Natural killer cell (primary cell): ENCODE results near the gene KMO. TPM values are rescaled to one million over a fixed set of nuclear protein-coding genes. Genes with fewer than 3 reads are reported as not detected.
A peak's percentile ranks its signal among the peaks of the same experiment; 100 is the strongest.

Source experiments
- ATAC-seq, 3 donors: fragments of 150-1000 bp in 2 of 3; fragments of 200-7000 bp in 1 of 3; cut with Tn5 transposase; 1 replicate in 1 of 3; 2 replicates in 2 of 3; pipeline ENCODE4 v1.10.0; 2021; ENCODE audit warnings: mild to moderate bottlenecking in 2 of 3, moderate library complexity in 2 of 3
- DNase-seq, 2 donors: peaks; one replicate each; pipeline versions ENCODE4 v3.0.0 to v3.0.0-alpha.2; 2013 to 2021; ENCODE audit warnings: mixed read lengths in 1 of 2
- H3K27ac ChIP-seq: one replicate; pipeline ENCODE4 v1.5.1; 2013; ENCODE audit warnings: mild to moderate bottlenecking, low read length
- H3K27me3 ChIP-seq: one replicate; pipeline ENCODE4 v1.6.1; 2013; ENCODE audit warnings: low read length; ENCODE audit not compliant: control insufficient read depth, insufficient read depth
- H3K36me3 ChIP-seq: one replicate; pipeline ENCODE4 v1.6.1; 2013; ENCODE audit warnings: low read length; ENCODE audit not compliant: control insufficient read depth, insufficient read depth
- H3K4me1 ChIP-seq: one replicate; pipeline ENCODE4 v1.6.1; 2013; ENCODE audit warnings: low read length; ENCODE audit not compliant: control insufficient read depth, insufficient read depth
- H3K4me3 ChIP-seq: one replicate; pipeline ENCODE4 v1.5.1; 2013; ENCODE audit warnings: low read length
- H3K9me3 ChIP-seq: one replicate; pipeline ENCODE4 v1.6.1; 2013; ENCODE audit warnings: low read length; ENCODE audit not compliant: control insufficient read depth, insufficient read depth
- H3K27ac Mint-ChIP-seq, 2 donors: one replicate each; pipeline ENCODE4 v1.8.0; 2022; ENCODE audit warnings: mild to moderate bottlenecking in 2 of 2, mixed read lengths in 2 of 2, moderate library complexity in 1 of 2
- H3K27me3 Mint-ChIP-seq, 2 donors: one replicate each; pipeline ENCODE4 v1.8.0; 2022; ENCODE audit warnings: low read depth in 2 of 2, mixed read lengths in 2 of 2
- H3K36me3 Mint-ChIP-seq: one replicate; pipeline ENCODE4 v1.8.0; 2022; ENCODE audit warnings: mixed read lengths
- H3K4me1 Mint-ChIP-seq, 2 donors: one replicate each; pipeline ENCODE4 v1.8.0; 2022; ENCODE audit warnings: mixed read lengths in 2 of 2
- H3K4me3 Mint-ChIP-seq: one replicate; pipeline ENCODE4 v1.8.0; 2022; ENCODE audit warnings: mild to moderate bottlenecking, moderate library complexity, mixed read lengths
- H3K9me3 Mint-ChIP-seq, 2 donors: one replicate each; pipeline ENCODE4 v1.8.0; 2022; ENCODE audit warnings: mixed read lengths in 2 of 2
- WGBS: methylation state at CpG from one replicate; pipeline ENCODE4 v1.1.7; 2013; ENCODE audit warnings: missing lambda C conversion rate; ENCODE audit not compliant: insufficient coverage; 5-methylcytosine and 5-hydroxymethylcytosine counted together
- intact Hi-C: fragments of 100-400 bp; cut with micrococcal nuclease; formaldehyde crosslinking; loops from one replicate; pipeline ENCODE4 v1.14.2; 2022
- total RNA-seq, 4 donors: library from RNA; stranded (reverse); fragments of 120-200 nt in 1 of 4; gene quantifications; one replicate each; pipeline versions ENCODE4 v1.2.3 to v1.2.4, GENCODE V29; 2013 to 2022
- TF ChIP-seq, protein P1 (sequence below): fragments of 200-600 bp; IDR thresholded peaks from one replicate; pipeline ENCODE4 v1.8.0; 2022; ENCODE audit warnings: antibody characterized with exemption

The KMO gene
- total RNA-seq, 3 donors from 2014 or later (not counting 1 experiment from before 2014, with no cell fraction given): 0.97 to 1.1 TPM; not detected in 1

DNA sequence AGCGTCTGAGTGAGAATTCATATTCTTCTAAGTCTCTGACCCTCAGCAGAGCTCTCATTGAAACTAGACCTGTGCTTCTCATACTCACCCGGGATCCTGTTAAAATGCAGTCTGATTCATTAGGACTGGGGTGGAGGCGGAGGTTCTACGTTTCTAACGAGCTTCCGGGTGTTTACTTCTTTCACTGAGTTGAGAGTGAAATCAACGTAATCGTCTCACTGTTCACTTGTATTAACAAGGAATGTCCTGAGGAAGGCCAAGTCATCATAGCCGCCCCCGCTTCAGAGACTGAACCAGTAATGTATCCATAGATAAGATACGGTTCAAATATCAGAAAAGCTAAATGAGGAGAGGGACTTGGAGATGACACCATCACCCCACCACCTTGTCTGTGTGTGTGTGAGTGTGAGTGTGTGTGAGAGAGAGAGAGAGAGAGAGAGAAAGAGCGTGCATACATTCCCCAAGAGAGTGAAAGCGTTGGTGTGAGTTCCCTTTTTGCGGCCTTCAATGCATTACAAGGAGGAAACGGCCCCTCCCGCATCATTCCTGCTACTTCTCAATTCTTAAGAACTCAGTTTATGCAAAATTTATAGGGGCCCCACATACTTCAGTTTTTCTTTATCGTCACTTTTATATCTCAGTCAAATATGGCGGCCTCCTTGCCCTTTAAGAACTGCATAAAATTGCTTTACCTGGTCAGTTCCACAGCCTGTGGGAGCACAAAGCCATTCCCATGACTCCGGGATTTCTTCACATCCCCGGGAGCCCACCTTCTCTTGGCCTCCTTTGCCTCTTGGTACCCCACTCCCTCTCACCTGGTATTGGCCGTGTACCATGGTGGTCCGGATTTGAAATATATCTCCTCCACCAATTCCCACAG, 19.8 kb downstream of the KMO start:
- TF ChIP-seq, protein P1, sequence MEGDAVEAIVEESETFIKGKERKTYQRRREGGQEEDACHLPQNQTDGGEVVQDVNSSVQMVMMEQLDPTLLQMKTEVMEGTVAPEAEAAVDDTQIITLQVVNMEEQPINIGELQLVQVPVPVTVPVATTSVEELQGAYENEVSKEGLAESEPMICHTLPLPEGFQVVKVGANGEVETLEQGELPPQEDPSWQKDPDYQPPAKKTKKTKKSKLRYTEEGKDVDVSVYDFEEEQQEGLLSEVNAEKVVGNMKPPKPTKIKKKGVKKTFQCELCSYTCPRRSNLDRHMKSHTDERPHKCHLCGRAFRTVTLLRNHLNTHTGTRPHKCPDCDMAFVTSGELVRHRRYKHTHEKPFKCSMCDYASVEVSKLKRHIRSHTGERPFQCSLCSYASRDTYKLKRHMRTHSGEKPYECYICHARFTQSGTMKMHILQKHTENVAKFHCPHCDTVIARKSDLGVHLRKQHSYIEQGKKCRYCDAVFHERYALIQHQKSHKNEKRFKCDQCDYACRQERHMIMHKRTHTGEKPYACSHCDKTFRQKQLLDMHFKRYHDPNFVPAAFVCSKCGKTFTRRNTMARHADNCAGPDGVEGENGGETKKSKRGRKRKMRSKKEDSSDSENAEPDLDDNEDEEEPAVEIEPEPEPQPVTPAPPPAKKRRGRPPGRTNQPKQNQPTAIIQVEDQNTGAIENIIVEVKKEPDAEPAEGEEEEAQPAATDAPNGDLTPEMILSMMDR: no peak
- Histone ChIP-seq H3K9me3 (no peaks in the 10 kb centered on the region), H3K27ac (peak overlapping the region; percentile 78), H3K4me3 (peak overlapping the region; percentile 24), H3K4me1 (peaks cover 8% of the 10 kb centered on the region), H3K27me3 (no peaks in the 10 kb centered on the region), H3K36me3 (no peaks in the 10 kb centered on the region)
- DNase-seq (peak; percentile 21 to 59), ATAC-seq (peak; percentile 81 to 84 (median 83))
- intact Hi-C loops: no loop called here
- H3K4me1 Mint-ChIP-seq: peaks cover 20% of the 10 kb centered on the region in 2 donors
- no peaks in the 10 kb centered on the region for H3K36me3 Mint-ChIP-seq
- WGBS: 23% methylated on average over 21 of the region's 22 CpGs
- peaks cover 0 to under 1% of the 10 kb centered on the region in 2 donors for H3K27me3 Mint-ChIP-seq
- no peaks in the 10 kb centered on the region for H3K9me3 Mint-ChIP-seq
- H3K27ac Mint-ChIP-seq: peak overlapping the region; percentile 86 to 88
- H3K4me3 Mint-ChIP-seq: peak overlapping the region; percentile 91

DNA sequence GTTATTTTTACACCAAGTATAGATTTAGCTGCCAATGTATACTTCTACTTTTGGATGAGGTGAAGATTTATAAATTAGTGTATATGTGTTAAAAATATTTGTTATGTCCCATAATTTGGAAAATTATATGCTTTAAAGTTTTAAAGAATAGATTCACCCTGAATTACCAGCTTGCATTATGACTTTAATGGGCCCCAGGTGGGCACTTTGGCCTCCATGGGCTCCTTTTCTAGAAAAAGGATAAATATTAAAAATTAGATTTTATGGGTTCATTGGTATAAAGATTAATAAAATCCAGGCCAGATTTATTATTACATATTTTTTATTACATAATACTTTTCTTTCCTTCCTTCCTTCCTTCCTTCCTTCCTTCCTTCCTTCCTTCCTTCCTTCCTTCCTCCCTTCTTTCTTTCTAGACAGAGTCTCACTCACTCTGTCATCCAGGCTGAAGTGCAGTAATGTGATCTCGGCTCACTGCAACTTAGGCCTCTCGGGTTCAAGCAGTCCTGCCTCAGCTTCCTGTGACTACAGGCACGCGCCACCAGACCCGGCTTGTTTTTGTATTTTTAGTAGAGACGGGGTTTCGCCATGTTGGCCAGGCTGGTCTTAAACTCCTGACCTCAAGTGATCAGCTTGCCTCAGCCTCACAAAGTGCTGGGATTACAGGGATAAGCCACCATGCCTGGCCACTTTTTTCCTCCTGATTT, 21.9 kb downstream of the KMO start:
- WGBS: 91% methylated on average over 7 of the region's 7 CpGs

DNA sequence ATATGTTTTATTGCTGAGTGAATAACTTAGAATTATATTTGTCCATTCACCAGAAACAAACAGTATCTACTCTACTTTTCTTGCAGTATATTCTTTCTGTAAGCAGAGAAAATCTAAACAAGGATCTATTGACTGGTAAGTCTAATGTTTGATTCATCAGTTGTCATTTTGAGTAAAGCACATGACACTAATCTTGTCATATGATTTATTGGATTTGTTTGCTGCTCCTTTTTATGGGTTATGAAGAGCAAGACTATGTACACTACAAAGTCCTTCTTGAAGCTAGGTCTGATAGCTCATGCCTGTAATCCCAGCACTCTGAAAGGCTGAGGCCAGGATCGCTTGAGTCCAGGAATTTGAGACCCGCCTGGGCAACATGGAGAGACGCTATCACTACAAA, 23.3 kb downstream of the KMO start:
- ATAC-seq (no peak), DNase-seq (no peak)
- H3K36me3 ChIP-seq: no peaks in the 10 kb centered on the region
- no peaks in the 10 kb centered on the region for H3K9me3 Mint-ChIP-seq
- no peaks in the 10 kb centered on the region for H3K9me3 ChIP-seq
- H3K36me3 Mint-ChIP-seq: no peaks in the 10 kb centered on the region
- peaks cover 20% of the 10 kb centered on the region in 2 donors for H3K4me1 Mint-ChIP-seq
- H3K27me3 Mint-ChIP-seq: no peaks in the 10 kb centered on the region
- H3K4me3 Mint-ChIP-seq: no peak overlapping the region
- H3K4me3 ChIP-seq: no peak overlapping the region
- 90% methylated on average over 3 of the region's 3 CpGs for WGBS
- peaks cover 8% of the 10 kb centered on the region for H3K4me1 ChIP-seq
- intact Hi-C loops: no loop called here
- TF ChIP-seq, protein P1: no peak
- H3K27ac Mint-ChIP-seq: no peak overlapping the region
- H3K27me3 ChIP-seq: no peaks in the 10 kb centered on the region
- H3K27ac ChIP-seq: no peak overlapping the region

More for the DNA sequence above, 21.9 kb downstream of the KMO start:
- Mint-ChIP-seq H3K27ac (no peak overlapping the region), H3K4me1 (peaks cover 20% of the 10 kb centered on the region in 2 donors), H3K4me3 (no peak overlapping the region), H3K27me3 (no peaks in the 10 kb centered on the region), H3K36me3 (no peaks in the 10 kb centered on the region), H3K9me3 (no peaks in the 10 kb centered on the region)
- no peak for DNase-seq
- H3K9me3 ChIP-seq: no peaks in the 10 kb centered on the region
- peaks cover 8% of the 10 kb centered on the region for H3K4me1 ChIP-seq
- H3K27me3 ChIP-seq: no peaks in the 10 kb centered on the region
- no peak overlapping the region for H3K27ac ChIP-seq
- ATAC-seq: no peak
- no peak overlapping the region for H3K4me3 ChIP-seq
- H3K36me3 ChIP-seq: no peaks in the 10 kb centered on the region
- TF ChIP-seq, protein P1: no peak
- intact Hi-C loops: no loop called here
